NCI-H526 treated with DMSO at 0.1 percent for 48 hours (cell line): Measurements from ENCODE around the gene NUDT8.
A peak's percentile ranks its signal among the peaks of the same experiment; 100 is the strongest.
"Not testable (repeated sequence)": the region's sequence is repeated elsewhere in the genome, so short reads cannot be mapped to it uniquely, and the experiment has no call there.

Source experiments
- DNase-seq: peaks from one replicate; lab custom pipeline; 2025; lab: John Stamatoyannopoulos, UW

Gene NUDT8

DNA sequence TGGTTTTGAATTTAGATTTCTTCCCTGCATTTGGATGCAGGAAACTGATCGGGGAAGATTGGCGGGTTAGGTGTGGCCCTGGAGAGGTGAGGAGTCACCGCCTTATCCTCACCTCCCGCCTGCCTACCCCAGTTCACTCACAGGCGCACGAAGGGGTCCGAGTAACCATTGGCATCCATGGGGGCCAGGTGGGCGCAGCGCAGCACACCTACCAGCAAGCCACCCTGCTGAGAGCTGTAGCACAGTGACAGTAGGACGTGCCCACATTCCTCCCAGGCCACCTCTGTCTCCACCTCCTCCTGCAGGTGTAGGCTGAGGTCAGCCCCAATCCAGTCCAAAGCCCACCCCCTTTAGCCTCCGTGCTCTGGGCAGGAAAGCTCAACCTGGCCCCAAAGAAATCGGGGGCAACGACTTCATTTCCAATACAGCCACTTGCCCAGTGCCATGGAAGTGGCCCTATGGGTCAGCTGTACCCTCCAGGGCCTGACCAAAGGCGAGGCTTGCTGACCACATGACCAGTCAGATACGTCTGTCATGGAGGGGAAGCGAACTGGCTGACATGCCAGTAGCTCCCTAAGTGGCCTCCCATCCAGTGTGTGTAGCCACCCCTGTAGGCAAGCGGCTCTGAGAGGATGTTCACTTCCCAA is 16.3 kb downstream of the NUDT8 start:
- no peak for DNase-seq

DNA sequence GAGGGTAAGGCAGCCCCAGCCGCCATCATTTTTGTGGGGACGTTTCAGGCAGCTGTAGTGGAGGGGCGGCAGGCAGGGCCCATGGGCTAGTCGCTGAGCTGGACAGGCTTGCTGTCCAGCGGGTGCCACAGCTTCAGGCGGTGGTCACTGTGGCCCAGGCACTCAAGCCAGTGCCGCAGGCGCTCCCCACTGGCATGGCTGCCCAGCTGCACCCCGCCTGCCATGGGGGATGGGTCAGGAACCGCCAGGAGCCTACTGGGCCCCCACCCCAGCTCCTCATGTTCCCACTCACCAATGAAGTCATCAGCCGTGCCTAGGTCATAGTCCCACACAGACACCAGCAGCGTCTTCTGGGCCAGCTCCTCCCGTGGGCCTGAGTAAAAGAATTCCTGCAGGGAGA is 17.0 kb downstream of the NUDT8 start:
- no peak for DNase-seq

GRCh38 chr11:67611704-67612587 is 17.8 kb downstream of the NUDT8 start:
- DNase-seq, result no peak

GRCh38 chr11:67611165-67611564 is 18.6 kb downstream of the NUDT8 start:
- DNase-seq, result no peak

- no peak for DNase-seq
Measured at GRCh38 chr11:67610302-67610868, 19.4 kb downstream of the NUDT8 start.

GRCh38 chr11:67609316-67609715 is 20.4 kb downstream of the NUDT8 start:
- no peak for DNase-seq

DNA sequence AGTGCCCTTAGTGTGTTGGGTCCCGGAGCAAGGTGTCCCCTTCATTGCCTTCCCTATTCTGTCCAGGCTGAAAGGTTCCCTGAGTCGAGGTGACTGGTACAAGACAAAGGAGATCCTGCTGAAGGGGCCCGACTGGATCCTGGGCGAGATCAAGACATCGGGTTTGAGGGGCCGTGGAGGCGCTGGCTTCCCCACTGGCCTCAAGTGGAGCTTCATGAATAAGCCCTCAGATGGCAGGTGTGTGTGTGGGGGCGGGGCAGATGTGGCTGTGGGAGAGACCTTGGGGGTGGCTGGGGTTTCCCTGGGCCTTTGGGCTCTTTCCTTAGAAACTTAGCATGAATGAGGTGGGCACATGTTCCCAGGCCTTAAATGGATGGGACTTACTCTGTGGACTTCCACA is 21.3 kb downstream of the NUDT8 start:
- no peak for DNase-seq

DNA sequence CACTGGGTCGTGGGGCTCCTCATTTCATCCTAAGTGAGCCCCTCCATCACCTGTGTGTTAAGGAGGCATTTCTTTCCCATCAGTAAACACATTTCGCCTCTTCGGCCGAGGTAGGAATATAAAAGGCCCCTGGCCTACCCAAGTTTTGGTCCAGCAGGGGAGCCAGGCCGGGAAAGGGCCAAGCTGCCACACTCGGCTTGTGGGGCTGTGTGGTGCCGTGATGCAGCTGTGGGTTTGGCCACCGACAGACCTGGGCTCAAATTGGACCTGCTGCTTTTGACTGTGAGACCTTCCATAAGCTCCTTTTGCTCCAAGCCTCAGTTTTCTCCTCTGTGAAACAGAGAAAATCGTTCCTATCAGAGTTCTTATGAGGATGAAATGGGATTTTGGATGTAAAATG is 22.2 kb downstream of the NUDT8 start:
- no peak for DNase-seq

- peak; percentile 88 for DNase-seq
Measured at GRCh38 chr11:67606492-67607295, 23.0 kb downstream of the NUDT8 start, which contains the start of gene NDUFV1. Gene NDUFV1 (plus strand): TSS chr11:67606936. CDS start chr11:67607005, 69 bp downstream.

GRCh38 chr11:67606093-67606491 is 23.6 kb downstream of the NUDT8 start:
- no peak for DNase-seq

GRCh38 chr11:67605231-67606011 is 24.3 kb downstream of the NUDT8 start:
- no peak for DNase-seq

DNA sequence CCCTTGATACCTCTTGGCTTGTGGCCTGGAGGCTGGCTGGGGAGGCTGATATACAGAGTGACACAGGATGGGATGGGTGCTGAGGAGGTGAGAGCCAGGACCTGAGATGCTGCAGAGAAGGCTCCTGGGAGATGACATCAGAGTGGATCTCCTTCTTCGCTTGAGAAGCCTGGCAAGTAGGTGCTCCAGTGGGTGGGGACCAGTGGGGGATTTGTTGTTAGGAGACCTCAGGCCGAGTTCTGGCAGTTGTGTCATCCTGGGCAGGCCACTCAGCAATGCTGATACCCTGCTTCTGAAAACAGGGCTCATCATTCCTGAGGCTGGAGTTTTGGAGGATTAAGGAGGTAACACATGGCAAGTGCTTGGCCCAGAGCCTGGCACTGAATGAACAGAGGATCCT is 24.9 kb downstream of the NUDT8 start:
- no peak for DNase-seq

DNA sequence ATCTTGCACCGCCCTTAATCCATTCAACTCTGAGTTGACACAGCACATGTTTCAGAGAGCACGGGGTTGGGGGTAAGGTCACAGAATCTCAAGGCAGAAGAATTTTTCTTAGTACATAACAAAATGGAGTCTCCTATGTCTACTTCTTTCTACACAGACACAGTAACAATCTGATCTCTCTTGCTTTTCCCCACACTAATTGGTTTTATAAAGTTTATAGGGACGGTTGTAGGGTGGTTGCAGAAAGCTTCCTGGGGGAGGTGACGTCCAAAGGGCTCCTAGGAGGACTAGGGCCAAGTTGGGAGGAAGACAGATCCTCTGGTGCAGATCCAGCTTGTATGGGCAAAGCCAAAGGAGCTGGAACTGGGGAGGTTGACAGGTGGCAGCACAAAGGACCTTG is 25.6 kb downstream of the NUDT8 start:
- DNase-seq, result not testable (repeated sequence)

GRCh38 chr11:67601098-67601497 is 28.6 kb downstream of the NUDT8 start:
- DNase-seq, result no peak

DNA sequence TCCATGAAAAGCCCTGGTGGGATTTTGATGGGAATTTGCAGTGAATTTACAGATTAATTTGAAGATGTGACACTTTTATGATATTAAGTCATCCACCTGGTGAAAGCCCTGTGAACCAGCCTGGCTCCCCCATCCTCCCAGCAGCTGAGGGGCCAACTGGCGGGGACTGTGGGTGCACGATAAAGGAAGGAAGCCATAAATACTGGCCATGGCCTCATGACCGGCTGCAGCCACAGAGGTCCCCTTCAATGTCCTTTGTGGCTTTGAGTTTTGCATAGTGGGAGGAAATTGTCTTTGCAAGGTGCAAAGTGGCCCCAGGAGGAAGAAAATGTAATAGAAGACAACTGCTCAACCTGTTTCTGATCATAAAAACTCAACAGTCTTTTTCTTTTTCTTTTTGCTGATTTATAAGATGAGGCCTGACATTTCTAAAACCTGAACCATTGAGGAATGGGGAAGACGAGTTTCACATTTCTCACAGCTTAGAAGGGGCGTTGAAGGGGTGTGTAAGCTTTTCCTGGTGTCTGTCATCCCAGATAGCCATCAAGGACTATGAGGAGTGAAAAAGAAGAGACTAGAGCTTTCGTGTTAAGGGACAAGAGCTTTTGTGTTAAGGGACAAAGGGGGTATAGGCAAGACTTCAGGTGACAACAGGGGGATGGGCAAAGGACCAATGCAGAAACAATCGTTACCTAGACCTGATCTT is 29.3 kb downstream of the NUDT8 start:
- DNase-seq, result no peak

GRCh38 chr11:67599149-67599548 is 30.6 kb downstream of the NUDT8 start:
- DNase-seq, result no peak

DNA sequence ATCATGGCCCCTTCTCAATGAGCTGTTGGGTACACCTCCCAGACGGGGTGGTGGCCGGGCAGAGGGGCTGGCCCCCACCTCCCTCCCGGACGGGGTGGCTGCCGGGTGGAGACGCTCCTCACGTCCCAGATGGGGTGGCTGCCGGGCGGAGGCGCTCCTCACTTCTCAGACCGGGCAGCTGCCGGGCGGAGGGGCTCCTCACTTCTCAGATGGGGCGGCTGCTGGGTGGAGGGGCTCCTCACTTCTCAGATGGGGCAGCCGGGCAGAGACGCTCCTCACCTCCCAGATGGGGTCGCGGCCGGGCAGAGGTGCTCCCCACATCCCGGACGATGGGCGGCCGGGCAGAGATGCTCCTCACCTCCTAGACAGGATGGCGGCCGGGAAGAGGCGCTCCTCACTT is 31.8 kb downstream of the NUDT8 start:
- DNase-seq, result not testable (repeated sequence)

DNA sequence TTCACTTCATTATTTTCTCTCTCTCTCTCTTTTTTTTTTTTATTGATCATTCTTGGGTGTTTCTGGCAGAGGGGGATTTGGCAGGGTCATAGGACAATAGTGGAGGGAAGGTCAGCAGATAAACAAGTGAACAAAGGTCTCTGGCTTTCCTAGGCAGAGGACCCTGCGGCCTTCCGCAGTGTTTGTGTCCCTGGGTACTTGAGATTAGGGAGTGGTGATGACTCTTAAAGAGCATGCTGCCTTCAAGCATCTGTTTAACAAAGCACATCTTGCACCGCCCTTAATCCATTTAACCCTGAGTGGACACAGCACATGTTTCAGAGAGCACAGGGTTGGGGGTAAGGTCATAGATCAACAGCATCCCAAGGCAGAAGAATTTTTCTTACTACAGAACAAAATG is 32.3 kb downstream of the NUDT8 start:
- not testable (repeated sequence) for DNase-seq

GRCh38 chr11:67596753-67597300 is 32.9 kb downstream of the NUDT8 start:
- no peak for DNase-seq

DNA sequence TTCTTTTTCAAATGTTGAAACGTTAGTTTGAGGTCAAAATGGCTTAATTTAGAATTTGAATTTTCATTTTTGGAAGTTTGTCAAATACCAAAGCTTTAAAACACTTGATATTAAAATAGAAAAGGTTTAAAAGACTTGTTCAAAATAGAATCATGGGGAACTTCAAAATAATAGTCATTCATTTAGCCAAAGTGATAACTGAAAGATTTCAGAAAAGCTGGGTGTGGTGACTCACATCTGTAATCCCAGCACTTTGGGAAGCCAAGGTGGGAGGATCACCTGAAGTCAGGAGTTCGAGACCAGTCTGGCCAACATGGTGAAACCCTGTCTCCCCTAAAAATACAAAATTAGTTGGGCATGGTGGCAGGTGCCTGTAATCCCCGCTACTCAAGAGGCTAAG is 35.3 kb downstream of the NUDT8 start:
- DNase-seq, result no peak

GRCh38 chr11:67593565-67593905 is 36.2 kb downstream of the NUDT8 start:
- no peak for DNase-seq
